DMS114 treated with DMSO at 0.1 percent for 48 hours (cell line): ENCODE data around the gene TKTL1.
A peak's percentile ranks its signal among the peaks of the same experiment; 100 is the strongest.

Experiments used
- DNase-seq: peaks from one replicate; lab custom pipeline; 2025; ENCODE audit not compliant: unreplicated experiment; lab: John Stamatoyannopoulos, UW

The TKTL1 gene

DNA sequence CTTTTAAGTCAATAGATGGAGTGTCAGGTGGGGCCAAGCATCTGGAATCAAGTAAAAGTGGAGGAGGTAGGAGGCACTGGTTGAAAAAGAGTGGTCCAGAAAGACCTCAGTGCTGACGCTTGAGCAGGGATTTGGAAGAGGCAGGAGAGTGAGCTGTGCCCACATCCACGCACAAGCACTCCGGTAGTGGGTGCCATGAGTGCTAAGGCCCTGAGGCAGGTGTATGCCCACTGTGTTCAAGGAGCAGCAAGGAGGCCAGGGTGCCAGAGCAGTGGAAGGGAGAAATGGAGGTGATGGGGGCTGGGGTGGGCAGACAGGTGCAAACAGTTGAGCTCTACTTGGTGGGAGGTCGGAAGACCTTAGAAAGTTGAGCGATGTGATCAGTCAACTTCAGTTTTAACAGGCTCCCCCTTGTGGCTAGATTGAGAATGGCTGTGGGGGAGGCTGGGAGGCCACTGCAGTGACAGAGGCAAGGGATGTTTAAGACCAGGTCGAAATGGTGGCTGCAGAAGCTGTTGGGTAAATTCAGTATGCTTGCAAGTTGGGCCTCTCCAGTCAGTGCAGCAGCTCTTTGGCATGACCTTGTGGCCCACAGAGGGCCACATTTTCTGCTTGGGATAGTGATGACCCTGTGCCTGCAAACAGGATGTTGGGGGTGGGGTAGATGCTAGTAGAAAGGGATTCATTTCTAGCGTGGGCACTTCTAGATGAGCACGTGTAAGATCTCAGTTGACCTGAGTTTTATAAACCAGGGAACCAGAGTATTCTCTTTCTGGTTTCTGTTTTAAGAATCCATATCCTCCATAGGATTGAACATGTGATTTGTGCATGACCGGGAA lies 12.7 kb downstream of the TKTL1 start:
- no peak for DNase-seq

DNA sequence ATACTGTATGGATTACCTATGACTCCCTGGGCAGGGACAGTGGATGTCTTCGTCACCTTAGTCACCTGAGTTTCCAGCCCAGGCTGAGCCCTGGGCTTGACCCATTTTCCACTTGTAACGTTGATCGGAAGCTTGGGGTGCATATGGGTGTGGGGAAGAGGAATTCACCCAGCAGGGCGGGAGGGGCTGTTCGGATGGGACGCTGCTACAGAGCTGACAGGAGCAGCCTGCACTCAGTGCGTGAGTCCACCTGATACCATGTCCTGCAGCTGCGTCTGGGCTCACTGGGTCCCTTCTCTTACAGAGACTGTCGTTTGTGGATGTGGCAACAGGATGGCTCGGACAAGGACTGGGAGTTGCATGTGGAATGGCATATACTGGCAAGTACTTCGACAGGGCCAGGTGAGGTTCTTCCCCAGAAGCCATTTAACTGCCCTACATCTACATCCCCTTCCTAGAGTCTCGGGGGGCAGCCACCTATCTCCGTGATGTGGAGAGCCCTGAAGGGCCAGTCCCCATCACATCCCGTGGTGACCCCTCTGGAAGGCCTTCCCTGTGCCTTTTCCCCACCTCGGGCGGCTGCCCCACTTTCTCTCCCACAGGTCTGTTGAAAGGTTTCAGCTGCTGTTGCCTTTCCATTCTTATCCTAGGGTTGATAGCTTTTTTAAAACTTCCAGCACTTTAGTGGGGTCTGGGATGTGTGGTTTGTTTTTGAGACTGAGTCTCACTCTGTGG lies 13.6 kb downstream of the TKTL1 start:
- no peak for DNase-seq

DNA sequence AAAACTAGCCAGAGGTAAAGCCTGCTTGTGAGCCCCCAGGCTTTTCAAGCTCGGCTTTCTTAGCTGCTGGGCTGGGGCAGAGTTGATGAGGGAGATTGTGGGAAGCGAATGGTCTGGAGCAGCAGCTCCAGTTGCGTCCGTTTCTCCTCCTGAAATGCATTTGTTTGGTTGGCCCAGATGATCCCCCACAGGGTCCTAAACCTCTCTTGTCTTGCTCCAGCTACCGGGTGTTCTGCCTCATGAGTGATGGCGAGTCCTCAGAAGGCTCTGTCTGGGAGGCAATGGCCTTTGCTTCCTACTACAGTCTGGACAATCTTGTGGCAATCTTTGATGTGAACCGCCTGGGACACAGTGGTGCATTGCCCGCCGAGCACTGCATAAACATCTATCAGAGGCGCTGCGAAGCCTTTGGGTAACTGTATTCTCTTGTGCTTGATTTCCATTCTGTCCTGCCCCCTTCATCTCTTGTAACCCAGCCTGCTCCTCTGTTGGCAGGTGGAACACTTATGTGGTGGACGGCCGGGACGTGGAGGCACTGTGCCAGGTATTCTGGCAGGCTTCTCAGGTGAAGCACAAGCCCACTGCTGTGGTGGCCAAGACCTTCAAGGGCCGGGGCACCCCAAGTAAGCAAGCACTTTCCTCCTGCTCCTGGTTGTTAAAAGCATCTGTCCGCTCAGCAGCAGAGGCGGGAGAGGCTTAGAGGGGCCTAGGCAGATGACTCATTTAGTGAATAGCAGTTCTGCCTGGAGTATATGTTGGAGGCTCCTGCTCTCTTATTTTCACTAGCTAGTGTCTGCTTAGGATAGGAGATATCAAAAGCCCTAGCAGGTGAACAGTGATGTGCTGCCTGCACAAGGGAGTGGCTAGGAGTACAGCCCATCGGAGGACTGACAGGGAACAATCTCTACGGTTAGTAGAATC lies 15.3 kb downstream of the TKTL1 start:
- DNase-seq, result no peak

DNA sequence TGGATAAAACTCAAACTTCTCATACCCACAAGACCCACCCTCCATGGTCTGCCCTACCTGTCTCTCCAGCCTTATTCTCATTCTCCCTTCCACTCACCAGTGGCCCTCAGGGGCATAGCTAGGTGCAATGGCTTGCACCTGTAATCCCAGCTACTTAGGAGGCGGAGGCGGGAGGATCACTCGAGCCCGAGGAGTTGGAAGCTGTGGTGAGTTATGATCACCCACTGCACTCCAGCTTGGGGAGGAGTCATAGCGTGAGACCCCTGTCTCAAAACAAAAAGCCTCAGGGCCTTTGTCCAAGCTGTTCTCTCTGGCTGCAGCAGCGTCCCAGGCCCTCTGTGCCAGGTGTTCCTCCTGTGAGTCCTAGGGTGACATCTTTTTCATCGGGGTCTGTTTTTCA lies 16.5 kb downstream of the TKTL1 start:
- DNase-seq, result no peak

DNA sequence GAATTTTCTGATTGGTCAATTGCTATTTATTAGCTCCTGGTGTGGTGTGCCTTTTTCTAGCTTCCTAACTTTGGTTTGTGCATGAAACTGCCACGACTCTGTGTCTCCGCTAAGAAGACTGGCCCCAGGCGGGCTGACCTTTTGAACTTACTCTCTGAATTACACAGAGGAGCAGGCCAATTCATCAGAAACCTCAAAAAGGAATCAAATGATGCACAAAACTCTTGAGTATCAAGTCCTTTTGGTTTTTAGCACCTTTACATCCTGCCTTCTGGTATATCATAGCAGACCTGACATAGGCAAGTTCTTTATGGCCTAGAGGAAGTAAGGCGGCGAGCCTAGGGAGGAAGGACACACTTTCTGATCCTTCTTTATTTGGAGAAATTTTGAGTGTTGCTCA lies 17.6 kb downstream of the TKTL1 start:
- DNase-seq, result no peak

DNA sequence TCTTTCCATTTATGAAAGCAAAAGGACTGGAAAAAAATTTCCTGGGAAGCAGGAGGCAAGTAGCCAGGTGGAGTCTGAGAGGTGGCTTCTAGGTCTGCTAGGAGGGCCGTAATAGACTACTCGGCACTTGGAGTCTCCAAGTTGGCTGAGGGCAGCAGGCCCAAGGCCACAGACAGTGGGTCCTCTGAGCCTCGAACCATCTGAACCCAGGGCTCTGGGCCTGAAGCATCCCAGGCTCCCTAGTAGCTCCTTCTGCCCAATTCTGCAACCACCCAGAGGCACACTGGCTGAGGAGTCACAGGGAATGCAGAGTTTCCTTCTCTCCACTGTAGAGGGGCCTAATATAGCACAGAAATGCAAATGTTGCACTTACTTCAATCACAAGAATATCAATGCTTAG lies 19.8 kb downstream of the TKTL1 start:
- no peak for DNase-seq

DNA sequence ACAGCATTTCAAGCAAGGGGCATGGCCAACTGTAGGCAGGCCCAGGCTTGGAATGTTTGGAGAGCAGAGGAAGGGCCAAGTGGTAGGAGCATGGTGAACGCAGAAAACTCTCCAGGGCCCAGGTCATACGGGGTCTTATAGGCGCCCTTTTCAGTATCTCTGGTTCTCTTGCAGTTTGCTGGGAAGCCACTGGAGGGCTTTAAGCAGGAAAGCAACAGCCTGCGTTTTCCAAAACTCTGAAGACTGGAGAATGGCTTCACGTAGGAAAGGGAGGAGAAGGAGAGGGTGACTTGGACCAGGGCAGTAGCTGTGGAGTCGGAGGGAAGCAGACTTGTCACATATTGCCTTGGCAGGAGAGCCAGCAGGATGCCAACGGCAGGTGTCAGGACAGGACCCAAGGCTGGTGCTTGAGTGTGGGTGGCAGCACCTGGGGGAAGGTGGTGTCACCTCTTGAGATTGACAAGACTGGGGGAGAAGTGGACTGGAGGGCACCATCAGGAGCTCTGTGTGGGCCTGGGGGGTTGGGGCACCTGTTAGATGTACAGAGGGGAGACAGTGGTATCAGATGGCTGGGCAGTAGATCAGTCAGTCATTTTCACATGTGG lies 21.9 kb downstream of the TKTL1 start:
- DNase-seq, result peak; percentile 0

DNA sequence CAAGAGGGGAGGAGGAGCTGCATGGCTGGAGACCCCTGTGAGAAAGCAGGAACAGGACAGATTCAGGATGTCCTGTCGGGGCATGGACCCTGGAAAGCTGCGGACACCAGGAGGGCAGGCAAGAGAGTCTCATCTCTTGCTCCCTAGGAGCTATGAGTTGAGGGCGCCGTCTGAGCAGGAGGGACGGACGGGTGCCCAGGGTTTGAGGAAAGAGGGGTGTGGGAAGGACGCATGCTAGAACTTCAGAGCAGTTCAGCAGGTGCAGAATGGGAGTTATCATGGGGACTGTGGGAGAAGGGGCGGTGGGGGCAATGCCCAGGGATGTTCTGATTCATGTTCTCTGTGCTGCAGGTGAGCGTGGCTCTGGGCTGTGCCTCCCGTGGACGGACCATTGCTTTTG lies 24.8 kb downstream of the TKTL1 start:
- DNase-seq, result no peak

DNA sequence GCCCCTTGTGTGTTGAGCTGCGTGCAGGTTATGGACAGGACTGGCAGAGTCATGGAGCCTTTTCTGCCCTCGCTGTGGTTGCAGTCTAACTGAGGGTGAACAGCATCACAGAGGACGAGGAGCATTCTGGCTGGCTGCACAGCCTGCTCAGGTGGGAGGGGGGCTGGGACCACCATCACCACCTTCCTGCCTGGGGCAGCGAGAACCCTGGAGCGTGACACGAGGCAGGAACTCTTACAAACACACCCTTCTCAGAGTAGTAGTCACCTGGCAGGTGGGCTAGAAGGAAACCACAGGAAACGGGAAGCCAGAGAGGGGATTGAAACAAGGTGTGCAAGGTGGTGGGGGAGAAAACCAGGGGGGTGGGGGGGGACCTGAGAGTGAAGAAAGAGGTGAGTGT lies 25.6 kb downstream of the TKTL1 start:
- DNase-seq, result no peak

DNA sequence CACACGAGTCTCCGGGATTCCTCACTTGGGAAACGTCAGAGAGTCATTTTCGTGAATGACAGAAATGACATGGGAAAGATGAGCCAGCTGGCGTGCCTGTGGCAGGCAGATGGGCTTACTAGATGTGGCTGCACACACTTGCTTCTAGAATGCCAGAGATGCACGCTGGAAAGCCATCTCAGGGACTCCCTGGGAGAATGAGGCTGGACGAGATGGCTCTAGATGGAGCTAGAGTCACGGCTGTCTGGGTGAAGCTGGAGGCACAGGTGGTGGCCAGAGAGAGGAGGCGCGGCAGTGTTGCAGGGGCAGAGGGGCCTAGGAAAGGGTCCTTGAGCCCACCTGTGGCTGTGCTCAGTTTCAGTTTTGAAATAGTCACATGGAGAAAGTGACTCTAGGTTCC lies 26.0 kb downstream of the TKTL1 start:
- no peak for DNase-seq

DNA sequence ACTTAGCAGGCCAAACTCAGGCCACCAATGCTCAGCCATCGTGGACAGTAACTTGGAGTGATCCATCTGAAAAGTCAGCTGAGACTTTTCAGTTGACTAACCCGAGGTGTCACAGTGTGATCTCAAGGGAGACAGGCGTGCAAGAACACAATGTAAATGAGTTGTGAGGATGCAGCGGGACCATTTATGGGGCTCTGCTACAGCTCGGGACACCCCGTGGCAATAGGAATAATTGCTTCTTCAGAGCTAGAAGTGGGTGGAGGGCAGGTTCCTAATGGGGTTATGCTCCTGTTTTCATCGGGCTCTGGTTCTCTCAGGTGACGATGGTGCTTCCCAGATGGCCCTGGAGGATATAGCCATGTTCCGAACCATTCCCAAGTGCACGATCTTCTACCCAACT lies 27.3 kb downstream of the TKTL1 start:
- DNase-seq, result no peak

DNA sequence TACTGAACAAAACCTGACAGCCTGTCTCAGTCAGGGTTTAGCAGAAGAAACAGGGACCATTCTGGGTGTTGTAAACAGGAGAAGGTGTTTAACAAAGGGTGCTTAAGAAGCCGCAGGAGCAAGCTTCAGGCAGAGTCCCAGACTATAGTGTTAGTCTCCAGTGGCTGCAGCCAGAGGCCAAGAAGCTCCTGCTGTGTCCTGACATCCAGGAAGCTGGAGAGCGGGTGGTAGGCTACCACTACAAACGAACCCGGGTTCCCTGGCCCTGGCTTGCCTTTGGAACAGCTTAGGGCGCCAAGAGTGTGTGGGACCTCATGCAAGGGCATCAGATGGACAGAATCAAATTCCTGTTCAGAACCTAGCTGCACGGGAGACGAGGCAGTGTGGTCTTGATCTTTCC lies 27.9 kb downstream of the TKTL1 start:
- DNase-seq, result no peak

DNA sequence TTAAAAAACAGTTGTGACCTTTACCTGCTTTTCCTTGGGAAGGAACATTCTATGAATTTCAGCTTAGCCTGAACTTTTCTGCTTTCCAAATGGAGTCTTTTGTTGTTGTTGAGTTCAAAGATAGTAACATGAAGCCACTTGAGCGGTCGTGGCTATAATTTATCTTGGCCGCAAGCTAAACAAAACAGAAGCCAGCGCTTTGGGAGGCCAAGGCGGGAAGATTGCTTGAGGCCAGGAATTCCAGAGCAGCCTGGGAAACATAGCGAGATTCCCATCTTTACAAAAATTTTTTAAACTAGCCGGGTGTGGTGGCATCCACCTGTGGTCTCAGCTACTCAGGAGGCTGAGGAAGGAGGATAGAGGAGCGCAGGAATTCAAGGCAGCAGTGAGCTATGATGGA lies 29.9 kb downstream of the TKTL1 start:
- DNase-seq, result no peak

DNA sequence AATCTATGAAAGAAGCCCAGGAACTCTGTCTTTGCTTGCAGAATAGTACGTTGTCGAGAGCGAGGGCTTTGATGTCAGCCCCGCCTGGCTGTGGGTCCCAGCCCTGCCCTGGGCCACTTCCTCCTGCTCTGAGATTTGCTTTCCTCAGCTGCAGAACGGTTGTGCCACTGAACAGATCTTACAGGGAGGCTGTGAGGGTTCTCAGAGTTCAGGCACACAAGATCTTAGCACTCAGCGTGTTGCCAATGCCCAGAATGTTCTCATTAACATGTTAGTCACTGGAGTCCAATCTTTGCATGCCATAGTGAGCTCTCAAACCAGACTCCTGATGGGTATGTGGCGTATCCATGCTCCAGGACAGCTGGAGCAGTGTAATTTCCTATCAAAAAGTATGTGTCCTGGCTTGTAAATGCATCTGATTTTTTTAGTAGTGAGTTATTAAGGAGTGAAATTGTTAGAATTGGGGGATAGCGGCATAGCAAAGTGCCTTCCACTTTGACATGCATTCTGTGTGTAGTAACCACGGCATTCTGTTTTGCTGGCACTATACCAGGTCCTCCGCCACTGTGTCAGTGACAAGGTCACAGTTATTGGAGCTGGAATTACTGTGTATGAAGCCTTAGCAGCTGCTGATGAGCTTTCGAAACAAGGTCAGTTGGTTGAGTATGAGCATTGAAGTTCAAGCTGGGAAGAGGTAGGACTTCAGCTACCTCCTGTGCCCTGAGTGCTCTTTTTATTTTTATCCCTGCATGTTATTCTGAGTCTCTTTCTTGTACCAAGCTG lies 31.6 kb downstream of the TKTL1 start:
- DNase-seq, result no peak

DNA sequence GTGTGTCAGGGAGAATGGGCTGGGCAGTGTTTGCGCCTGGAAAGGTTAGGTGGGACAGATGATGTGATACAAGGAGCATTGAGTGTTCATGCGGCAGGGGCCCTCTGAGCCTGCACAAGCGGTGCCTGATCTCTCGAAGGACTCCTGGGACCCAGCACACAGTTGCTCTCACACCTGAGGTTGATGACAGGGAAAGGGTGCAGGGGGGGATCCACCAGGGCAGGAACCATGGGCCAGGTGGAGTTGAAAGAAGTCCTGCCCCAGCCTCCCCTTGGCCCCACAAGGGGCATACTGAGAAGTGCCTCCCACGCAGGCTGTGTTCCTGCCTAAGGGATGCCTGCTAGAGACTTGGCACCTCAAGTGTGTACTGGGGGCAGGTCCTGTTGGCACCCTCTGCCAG lies 33.1 kb downstream of the TKTL1 start:
- no peak for DNase-seq

DNA sequence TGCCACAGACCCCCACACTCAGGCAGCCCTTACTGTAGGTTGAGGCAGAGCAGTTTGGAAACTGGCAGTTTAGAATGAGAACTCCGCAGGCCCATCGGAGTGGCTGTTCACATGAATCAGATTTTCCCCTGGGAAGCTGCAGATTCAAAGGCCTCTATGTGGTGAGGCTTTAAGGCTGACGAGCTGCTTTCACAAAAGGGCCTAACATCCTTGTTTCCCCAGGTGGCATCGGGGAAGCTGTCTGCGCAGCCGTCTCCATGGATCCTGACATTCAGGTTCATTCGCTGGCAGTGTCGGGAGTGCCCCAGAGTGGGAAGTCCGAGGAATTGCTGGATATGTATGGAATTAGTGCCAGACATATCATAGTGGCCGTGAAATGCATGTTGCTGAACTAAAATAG lies 33.7 kb downstream of the TKTL1 start:
- DNase-seq, result no peak

DNA sequence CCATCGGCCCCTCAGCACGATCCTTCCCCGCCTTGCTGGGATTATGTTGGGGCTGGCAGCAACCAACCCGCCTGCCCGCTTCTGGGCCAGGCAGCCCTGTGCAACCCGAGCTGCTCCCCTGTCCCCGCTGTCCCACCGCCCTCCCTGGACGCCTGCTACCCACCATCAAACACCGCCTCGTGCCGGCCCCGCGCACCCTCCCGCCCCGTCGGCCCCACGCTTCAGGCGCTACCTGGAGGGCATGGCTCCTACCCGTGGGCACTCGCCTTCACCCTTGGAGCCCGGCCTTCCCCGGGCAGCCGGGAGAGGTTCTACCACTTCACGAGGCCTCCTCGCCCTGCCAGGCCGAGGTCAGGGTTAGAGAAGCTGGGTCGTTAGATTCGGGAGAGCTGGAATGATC lies 37.0 kb downstream of the TKTL1 start:
- no peak for DNase-seq

DNA sequence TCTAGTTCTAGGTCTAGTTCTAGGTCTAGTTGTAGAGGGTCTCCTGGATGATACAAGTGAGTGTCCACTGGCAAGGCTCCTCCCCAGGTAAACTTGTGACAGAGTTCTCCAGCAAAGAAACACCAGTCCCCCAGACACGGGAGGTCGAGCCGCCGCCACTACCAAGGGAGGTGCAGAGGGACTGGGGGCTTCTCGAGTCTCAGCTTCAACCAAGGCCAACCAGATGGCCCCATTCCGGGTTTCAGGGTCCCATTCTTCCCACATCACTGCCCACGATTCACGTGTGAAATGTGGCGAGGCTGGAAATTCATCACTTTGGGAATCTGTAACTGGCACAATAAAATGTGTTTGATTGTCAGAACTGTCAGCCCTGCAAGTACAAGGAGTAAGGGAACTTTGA lies 37.5 kb downstream of the TKTL1 start:
- no peak for DNase-seq

DNA sequence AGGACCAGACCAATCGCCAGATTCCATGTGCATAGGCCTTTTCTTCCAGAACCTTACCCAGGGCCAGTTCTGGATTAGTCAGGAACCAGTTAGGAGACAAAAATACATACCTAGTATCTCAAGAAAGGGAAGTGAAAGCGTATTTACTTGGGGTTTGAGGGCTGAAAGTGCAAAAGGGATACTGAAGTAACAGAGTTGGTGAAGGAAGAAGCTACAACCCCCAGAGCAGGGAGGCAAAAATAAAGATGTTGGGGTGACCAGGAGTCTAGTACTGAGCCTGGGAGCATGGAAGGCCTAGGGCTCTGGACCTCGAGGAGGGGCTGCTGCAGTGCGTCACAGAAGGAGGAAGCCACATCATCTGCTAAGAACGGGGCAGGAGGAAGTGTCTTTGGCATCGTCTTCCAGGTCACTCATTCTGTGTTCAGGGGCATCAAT lies 38.3 kb downstream of the TKTL1 start:
- DNase-seq, result no peak

DNA sequence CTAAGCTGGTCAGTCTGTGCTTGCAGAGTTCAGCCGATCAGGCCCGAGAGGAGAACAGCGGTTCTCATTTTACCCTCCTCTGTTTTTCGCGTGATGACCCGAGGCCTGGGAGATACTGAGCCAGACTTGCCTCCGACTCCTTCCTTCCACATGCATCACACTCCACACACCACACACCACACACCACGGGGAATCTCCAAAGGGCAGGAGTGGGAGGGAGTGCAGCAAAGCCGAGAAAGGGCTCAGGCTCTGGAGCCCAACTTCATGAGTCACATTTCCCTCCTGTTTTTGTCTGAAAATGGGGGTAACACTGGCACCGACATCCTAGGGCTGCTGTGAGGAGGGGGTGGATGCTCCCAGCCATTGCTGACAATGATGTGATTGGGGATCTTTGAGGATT lies 38.9 kb downstream of the TKTL1 start:
- DNase-seq, result no peak
